ENCODE data around the gene GYG1.
"Not testable (repeated sequence)": the region's sequence is repeated elsewhere in the genome, so short reads cannot be mapped to it uniquely, and the experiment has no call there.

GYG1 gene

DNA sequence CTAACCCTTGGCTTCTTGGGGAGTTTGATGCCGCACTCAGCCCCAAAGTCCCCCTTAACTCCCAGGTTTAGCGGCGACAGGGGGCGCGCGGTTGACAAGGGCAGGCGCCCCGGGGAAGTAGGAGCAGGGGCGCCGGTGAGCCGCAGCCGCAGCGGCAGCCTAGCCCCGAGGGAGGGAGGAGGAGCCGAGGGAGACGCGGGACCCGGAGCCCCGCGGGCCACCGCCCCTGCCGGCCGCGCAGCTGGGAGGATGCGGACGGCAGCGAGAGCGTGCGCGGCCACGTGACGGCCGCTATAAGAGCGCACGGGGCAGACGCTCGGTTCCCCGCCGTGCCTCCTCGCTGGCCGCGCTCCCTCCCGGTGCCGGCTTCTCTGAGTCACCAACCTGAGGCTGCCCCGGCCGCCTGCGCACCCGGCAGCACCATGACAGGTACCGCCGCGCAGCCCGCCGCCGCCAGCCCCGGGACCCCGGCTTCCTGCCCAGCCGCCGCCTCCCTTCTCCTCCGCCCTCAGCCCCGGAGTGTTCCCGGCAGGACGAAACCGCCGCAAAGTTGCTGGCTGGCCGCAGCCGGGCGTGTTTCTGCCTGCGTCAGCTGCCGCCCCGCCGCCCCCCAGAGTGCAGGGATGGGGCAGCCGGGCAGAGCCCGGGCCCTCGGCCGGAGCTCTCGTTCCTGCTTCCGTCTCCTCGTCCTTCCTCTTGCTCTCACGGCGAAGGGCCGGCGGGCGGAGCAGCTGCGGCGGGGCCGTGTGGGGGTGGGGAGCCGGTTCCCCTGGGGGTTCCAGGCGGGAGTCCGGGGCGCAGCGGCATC lies at the start of gene GYG1:
GYG1 (plus strand) TSS at position 322 of the 808 bp plus-strand sequence; CDS start at position 423, 101 bp downstream.
- FAIRE-seq = no peak

DNA sequence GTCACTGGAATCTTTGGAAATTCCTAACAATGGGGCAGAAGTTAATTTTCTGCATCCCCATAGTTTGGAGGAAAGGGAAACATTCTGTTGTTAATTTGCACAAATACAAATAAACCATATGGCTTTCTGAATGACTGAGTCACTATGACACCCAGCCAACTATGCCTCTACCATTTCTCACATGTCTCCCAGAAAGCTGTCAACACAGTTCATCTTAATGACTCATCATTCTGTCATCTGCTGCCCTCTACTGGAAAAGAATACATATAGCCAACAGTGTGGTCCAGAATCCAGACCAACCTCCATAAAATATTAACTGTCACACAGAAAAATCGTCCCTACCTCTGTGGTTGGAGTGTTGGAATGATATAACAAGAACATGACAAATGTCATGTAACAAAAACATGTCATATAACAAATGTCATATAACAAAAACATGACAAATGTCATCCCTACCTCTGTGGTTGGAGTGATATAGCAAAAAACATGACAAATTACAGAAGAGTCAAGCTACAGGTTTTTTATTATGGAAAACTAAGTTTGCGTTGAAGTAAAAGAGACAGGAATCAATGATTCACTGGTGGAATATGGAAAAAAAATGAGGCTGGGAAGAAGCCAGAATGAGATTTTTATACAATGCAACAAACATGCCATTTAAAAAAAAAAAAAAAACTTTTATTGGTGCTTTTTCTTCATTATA lies 47.7 kb upstream of the GYG1 start:
- FAIRE-seq = peak; percentile 95

DNA sequence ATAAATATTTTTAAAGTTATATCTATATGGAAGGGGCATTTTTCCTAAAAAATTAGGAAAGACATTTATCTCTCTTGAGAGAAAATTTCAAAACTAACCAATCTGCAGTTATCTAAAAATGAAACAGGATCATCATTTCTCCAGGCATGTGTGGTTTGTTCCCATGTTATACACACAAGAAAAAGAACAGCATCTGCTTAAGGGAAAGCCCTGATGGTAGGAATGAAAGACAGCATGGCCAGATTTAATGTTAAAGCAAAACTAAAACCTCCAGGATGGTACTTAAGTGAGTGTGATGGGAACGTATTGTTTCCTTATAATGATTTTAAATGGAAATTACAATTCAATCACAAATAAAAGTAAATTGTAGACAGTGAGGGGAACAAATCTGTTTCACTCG lies 46.2 kb upstream of the GYG1 start:
- no peak for FAIRE-seq

DNA sequence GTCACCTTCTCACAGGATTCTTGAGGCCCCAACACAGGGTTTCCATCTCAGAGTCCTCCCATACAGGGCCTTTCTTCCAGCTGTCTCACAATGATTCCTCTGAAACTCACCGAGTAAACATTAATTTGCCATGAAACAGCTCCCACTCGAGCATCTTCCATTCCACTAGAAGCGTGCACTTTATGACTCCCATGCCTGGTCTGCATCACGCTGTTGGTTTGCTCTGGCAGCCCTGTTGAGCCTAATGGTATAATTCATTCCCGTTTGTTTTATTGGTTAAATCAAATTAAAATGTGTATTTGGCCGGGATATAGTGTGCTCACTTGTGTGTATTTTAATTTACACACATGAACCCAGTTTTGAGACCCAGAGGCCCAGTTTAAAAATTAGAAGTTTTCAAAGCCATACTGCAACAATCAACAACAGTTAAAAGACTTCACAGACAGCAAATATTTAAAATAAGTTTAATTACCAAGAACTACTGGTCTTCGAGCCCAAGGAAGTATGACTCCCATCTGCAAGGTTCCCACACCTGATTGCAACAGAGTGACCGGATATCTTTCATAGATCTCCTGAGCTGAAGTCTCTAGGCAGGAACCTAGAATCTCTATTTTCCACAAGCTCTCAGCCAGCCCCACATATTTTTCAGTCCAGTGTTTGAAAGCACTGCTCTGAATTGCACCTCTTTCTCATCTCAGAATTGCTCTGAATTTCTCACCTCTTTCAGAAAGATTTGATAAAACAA lies 42.3 kb upstream of the GYG1 start:
- FAIRE-seq = no peak

DNA sequence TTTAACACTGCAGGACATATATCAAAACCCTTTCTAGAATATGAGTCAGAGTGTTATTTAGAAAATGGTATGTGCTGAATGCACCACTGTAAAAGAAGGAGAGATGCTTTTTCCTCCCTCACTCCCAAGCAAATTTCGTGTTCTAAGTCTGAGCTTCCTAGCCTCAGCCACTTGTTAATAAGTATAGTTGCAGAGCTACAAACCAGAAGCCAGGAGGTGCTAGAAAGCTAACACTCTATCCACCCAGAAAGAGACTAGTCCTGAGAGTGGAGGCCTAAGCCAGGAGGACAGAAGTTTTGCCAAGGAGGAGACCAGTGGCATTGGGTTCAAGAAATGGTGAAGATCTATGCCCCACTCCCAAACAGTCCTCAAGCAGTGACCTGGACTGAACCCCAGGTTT lies 40.5 kb upstream of the GYG1 start:
- FAIRE-seq = no peak

DNA sequence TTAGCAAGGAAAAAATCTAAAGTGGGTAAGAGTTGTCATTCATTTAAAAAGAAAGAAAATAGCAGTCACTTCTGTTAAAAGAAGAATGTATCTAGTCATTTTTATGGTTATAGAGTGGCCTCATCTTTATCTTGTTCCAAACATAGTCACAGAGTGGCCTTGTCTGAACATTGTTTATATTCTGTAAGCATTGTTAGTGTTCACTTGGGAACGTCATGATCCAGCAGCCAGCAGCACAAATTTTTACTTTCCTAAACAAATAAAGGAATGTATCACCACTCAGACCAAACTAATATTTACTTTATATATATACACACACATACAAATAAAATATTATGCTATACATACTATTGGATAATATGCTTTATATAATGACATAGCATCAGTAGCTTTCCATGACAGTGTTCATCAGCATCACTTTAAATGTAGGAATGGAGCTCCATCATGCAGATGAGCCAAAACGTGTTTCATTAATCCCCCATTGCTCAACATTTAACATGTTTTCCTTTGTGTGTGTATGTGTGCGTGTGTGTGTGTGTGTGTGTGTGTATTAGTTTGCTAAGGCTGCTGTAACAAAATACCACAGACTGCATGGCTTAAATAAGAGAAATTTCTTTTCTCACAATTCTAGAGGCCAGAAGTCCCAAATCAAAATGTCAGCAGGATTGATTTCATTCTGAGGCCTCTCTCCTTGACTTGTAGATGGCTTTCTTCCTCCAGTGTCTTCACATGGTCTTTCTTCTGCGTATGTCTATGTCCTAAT lies 39.6 kb upstream of the GYG1 start:
- no peak for FAIRE-seq

DNA sequence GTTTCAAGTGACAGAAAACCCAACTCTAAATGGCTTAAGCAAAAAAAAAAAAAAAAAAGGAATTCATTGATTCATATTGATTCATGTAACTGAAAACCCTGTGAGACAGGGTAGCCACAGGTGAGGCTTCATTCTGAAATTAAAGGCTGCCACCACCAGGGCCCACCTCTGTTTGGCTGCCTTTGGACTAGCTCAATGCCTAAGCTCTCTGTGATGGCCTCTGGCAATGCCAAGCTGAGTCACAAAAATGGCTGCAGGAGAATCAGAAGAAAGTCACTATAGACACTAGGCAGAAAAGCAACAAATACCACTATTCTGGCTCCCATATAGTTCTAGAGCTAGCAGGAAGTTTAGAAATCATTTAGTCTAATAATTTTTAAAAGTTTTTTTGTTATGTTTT lies 38.2 kb upstream of the GYG1 start:
- FAIRE-seq = no peak

DNA sequence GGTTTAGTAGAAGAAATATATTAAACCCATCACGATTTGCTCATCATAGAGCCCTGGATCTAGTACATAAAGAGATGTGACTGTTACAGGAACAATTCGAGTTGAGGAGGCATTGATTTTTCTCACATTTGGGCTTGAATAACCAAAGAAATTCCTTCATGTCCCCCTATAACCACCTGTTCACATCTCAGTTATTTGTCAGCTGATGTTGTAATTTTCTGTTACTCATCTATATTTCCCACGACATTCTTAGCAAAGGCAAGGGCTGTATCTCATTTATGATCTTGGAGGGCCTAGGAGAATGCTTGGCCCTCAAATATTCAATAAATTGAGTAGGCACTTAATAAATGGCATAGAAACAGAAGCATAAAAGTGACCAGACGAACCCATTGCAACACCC lies 36.4 kb upstream of the GYG1 start:
- no peak for FAIRE-seq

DNA sequence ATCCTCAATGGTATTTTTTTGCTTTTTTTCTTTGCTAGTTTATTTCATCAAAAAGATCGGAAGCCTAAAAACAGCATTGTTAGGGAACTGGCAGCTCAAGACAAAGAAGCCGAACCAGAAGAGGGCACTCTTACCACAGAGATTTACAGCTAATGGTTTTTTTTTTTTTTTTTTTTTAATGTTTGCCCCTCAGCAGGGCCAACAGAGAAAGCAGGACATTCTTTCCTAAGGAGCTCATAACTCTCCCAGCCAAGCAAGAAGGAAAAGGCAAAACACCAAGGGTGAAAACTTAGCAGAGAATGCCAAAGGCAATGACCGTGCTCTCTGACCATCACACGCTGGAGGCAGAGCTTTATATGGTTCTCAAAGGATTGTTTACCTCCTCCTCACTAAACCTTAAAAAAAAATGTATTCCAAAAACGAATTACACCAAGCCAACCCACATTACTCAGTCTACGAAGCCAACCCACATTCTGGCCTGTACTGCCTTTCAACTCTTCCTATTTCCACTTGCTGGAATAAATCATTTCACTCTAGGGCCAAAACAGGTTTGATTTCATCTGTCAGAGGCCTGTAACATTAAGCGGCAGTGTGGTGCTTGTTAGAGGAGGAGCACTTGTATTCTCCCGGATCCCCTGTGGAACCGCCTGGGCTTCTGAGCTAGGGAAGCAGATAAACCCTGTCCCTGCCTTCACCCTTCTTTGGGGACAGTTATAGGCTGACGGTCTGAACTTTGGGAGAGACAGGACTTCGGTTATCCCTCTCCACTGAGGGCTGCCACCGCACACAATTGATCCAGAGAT lies 35.6 kb upstream of the GYG1 start:
- peak; percentile 98 for FAIRE-seq

DNA sequence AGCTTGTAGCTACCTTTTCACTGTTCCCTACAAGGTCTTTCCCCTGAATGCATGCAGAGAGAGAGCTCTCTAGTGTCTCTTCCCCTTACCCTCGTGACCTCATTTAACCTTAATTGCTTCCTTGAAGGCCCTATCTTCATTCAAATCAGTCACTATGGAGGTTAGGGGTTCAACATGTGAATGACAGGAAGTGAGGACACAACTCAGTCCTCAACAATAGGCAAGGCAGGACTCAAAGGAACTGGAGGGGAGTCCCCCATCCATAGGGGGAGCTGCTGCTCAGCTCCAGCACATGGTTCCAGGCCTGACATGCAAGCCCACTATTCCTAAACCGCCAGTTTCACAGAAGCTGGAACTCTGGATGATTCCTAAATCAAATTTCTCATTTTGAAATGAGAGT lies 33.8 kb upstream of the GYG1 start:
- FAIRE-seq = no peak

DNA sequence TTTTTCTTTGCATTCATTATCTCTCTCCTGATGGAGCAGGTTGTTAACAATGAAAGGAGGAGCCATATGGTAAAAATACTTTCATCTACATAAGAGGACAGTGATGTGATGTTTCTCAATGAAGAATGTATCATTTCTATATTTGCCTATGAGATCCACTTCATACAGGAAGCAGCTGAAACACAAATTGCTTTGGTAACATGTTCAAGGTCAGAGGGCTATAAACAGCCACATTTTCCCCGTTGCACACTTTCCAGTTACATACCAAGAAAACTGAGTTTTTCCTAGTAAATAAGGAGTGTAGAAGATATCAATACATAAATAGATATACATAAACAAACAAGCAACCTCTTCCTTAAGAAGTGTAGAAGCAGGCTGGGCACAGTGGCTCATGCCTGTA lies 32.6 kb upstream of the GYG1 start:
- FAIRE-seq = no peak

DNA sequence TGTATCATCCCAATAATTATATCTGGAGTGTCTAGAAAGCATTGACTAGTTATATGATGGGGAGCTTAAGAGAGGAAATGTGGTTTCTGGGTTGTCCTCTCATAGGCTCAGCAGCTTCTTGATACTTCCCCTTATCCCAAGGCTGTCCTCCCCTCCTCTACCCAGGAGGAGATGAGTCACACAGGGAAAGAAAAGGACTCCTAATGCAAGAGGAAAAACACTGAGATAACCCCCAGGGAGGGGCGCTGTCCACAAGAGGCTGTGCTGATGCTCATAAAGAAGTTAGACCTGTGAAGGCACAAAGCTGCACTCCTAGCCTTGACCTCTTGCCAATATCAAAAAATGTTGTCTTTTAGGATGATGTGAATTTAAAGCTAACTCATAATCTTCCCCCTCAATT lies 28.8 kb upstream of the GYG1 start:
- FAIRE-seq = no peak

DNA sequence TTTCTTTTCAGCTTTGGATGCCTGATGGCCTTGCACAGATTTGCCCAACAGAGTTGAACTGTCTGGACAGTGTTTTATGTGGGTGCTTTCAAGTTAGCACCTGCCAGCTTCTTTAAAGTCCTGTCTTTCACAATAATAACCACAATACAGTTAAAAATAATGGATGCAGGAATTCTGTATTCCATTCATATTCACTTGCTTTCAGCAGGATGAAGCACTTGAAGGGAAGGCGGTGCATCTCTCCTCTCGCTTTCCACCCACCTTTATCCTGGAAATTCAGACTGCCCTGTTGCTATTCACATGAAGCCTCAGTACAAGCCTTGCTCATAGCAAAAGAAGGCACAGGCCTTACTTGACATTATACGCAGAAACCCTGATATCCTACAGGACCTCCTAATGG lies 26.5 kb upstream of the GYG1 start:
- no peak for FAIRE-seq

DNA sequence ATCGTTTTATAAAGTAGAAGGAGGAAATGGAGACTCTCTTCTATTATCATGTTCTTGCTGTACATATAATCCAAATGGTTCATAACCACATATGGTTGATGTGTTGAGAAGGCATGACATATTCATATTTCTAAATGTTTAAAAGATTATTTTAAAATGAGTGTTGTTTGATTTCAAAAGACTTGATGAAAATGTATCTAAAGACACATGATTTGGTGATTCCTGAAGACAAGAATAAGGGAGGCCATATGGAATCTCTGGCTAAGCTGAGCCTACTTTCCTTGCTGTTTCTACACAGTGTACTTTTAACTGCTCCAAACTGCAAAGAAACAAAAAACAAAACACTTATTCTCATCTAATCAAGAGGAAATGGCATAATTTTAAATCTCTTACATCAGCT lies 23.0 kb upstream of the GYG1 start:
- FAIRE-seq = no peak

DNA sequence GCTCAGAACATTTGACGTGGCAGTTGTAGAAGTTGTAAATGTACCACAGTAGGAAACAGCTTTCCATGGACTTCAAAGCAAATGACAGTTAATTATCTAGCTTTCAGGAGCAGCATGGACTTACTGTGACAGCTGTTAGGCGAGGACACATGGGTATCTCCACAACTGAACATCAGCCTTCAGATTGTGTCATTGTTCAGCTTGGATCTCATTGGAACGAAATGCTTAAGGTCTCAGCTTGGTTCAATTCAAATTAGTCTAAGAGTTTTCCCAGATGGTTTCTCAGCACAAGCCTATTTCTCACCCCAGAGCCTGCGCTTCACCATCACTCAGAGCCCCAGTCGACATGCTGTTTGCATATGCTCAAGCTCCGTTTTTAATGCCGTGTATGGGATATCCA lies 21.1 kb upstream of the GYG1 start:
- no peak for FAIRE-seq

DNA sequence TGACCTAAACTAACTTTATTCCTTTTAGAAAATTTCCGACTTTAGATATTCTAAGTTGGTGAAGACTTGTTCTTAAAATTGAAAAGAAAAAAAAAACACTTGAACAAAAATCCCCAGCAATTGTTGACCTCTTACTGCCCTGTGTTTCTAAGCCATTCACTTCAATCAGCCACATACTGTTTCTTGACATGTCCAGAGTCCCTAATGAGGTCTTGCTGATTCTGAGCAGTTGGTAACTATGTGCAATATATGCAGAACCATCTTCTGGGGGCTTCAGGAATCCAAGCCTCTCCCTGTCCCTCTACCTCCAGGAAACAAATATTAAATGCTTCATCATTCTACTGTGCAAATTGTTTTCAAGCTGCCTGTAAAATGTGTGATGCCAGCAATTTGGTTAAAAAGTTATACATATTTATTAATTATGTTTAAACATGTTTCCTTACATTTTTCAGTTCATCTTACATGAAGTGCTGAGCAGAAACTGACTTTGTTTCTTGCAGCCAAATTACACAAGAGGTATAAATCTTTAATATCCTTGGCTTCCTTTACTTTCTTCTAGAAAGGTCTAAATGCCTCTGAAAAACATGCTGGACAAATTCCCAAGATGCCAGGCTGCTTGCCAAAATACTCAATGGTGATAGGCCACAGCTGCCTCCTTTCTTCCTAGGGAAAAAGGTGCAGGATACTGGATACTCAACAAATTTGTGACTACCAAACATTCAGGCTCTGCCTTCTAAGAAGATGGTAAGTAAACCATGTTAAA lies 19.8 kb upstream of the GYG1 start:
- no peak for FAIRE-seq

DNA sequence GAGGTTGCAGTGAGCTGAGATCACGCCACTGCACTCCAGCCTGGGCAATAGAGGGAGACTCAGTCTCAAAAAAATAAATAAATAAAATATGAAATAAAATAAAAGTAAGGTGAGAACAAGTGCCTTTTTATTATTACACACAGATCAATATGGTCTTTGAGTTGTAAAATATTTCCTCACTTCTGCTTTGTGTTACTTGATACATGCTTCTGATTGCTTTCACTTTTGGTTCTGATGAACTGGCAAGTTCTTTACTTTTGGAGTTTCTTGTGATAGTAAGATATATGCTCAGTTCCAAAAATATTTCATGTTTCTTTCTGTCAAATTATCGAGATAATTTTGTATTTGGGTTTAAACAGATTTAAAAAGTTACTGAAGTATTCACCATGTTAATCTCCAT lies 16.6 kb upstream of the GYG1 start:
- no peak for FAIRE-seq

DNA sequence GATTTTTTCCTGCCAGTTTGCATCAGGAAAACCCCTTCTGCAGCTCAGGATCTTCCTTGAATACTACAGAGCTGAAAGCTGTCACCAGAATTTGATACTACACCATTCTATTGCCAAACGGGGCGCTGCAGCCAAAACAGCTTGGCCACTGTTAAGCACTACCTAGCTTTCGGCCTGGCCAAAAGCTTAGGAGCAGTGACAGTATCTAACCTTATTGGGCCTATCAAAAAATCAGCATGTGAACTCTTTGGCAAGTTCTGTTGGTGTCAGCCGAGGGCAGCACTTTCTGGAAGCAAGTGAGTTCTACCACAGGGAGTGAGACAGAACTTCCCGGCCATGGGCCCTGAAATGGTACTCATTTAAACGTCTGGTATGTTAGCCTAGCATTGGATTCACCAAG lies 16.1 kb upstream of the GYG1 start:
- no peak for FAIRE-seq

DNA sequence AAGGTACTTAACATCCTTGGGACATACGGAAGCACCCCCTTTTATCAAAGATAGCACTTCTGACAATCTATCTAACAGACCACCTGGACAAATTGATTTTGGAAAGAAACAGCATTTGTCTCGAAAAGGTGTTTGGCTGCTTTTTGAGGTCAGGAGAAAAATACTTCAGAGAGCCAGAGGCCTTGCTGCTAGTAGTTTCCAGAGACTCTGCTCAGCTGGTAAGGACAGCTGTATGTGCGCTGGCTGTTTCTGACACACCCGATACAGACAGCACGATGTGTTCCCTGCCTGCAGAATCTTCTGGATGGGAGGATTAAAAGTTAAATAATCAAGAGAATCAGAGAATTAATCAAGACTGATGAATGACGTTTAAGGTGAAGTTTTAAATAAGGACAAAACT lies 15.6 kb upstream of the GYG1 start:
- no peak for FAIRE-seq

DNA sequence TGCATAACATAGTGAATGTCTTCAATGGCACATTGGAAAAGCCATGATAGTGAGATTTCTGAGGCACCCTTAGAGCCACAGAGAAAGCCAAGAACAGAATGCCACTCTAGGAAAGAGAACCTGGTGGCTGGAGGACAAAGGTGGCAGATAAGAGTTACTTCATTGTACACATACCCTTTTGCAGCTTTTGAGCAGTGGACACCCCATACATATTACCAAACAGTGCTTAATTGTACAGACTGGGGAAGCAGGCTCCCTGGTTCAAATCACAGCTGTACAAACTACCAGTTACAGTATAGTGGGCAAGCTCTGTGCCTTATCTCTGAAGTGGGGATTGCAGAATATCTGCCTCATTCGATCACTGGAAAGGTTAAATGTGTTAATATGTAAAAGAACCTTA lies 10.1 kb upstream of the GYG1 start:
- FAIRE-seq = no peak

DNA sequence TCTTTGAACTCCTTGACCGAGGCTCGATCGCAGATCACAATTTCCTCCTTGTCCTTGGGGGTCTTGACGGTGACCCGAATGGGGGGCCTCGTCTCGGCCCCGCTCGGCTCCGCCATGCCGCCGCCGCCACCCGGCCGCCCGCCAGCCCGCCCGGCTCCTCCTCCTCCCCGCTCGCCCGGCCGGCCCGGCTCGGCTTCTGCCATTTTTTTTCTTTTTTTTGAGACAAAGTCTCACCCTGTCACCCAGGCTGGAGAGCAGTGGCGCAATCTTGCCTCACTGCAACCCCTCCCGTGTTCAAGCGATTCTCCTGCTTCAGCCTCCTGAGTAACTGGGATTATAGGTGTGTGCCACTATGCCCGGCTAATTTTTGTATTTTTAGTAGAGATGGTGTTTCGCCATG lies 3.8 kb upstream of the GYG1 start:
- FAIRE-seq = not testable (repeated sequence)

DNA sequence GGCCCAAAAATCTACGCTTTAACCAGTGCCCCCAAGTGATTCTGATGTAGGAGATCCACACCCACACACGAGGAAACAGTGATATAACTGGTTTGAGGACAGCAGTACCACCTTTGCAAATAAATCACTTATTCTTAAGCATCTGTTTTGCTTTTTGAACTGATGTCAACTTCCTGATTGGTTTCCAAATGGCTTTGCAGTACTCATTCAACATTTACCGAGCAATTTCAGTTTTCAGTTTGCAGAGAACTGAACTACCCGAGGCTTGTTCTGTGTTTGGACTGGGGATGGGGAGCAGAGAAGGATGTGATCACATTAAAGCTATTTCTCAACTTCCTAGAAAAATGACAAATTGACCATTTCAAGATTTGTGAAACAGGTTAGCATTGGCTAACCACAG lies 1.1 kb upstream of the GYG1 start:
- no peak for FAIRE-seq

All from islet of Langerhans (tissue), 1 donor.